ENCODE data around the gene DPYSL4. TPM values are rescaled to one million over a fixed set of nuclear protein-coding genes. Genes with fewer than 3 reads are reported as not detected.

DPYSL4 gene
- total and polyA plus RNA-seq, 2 experiments from 2014 or later: 10.6 to 23.9 TPM

GRCh38 chr10:132187430-132188138 lies 836 bp downstream of the DPYSL4 start:
- H3K27me3 Mint-ChIP-seq (ENCODE audit: insufficient read depth, low read depth, poor library complexity): peaks cover 39% of the 10 kb centered on the region
- peak; percentile 53 for DNase-seq (ENCODE audit: low spot score)
- no peaks in the 10 kb centered on the region for H3K36me3 ChIP-seq (ENCODE audit: insufficient read depth)
- H3K4me1 ChIP-seq (ENCODE audit: insufficient read depth): no peaks in the 10 kb centered on the region
- peak overlapping the region; percentile 79 for H3K4me3 ChIP-seq
- H3K9me2 ChIP-seq (ENCODE audit: insufficient read depth): no peaks in the 10 kb centered on the region
- ATAC-seq: peak; percentile 44
- no peaks in the 10 kb centered on the region for H4K20me1 ChIP-seq (replicated peaks; ENCODE audit: insufficient read depth)
- H3F3A ChIP-seq (replicated peaks; ENCODE audit: low read depth): no peaks in the 10 kb centered on the region
- H3K27ac ChIP-seq (ENCODE audit: low read depth): no peak overlapping the region
- H3K4me1 Mint-ChIP-seq: peaks cover 5% of the 10 kb centered on the region; the same call in 2 of the 3 replicates
- no peaks in the 10 kb centered on the region for H3K79me2 ChIP-seq (replicated peaks; ENCODE audit: insufficient read depth)
- H3K36me3 Mint-ChIP-seq (ENCODE audit: low read depth): peaks cover 9% of the 10 kb centered on the region
- peak overlapping the region; percentile 38; the same call in 1 of the 2 replicates for H2AFZ ChIP-seq
- H3K4me3 Mint-ChIP-seq: peak overlapping the region; percentile 70
- TF ChIP-seq ZNF462 (CRISPR knock-in tag; IDR thresholded peaks at IDR 0.05) (no peak), EZH2 (IDR thresholded peaks at IDR 0.05; ENCODE audit: low read depth, unreplicated experiment) (no peak), REST (IDR thresholded peaks at IDR 0.05; ENCODE audit: unreplicated experiment) (no peak), CREB1 (CRISPR knock-in tag; IDR thresholded peaks at IDR 0.05; ENCODE audit: low read depth) (no peak), EZH2phosphoT487 (IDR thresholded peaks at IDR 0.05; ENCODE audit: unreplicated experiment) (no peak), ETS1 (IDR thresholded peaks at IDR 0.05) (no peak), ZNF331 (CRISPR knock-in tag; IDR thresholded peaks at IDR 0.05; ENCODE audit: low read depth) (no peak), JUNB (IDR thresholded peaks at IDR 0.05; ENCODE audit: unreplicated experiment) (no peak), CTCF (conservative IDR thresholded peaks at IDR 0.05; ENCODE audit: low read depth in 2 of 2) (no peak), POLR2AphosphoS5 (IDR thresholded peaks at IDR 0.05; ENCODE audit: low read depth) (no peak), STAT1 (IDR thresholded peaks at IDR 0.05; ENCODE audit: unreplicated experiment) (no peak), ZNF114 (CRISPR knock-in tag; IDR thresholded peaks at IDR 0.05) (no peak), NANOG (IDR thresholded peaks at IDR 0.05; ENCODE audit: borderline replicate concordance) (no peak)
- H3K4me2 ChIP-seq: peak overlapping the region; percentile 90
- H3K27ac Mint-ChIP-seq: no peak overlapping the region
- peaks cover 43% of the 10 kb centered on the region for H3K27me3 ChIP-seq (ENCODE audit: insufficient read depth)
- no peaks in the 10 kb centered on the region for H3K9me3 Mint-ChIP-seq

All from GM23338 (cell line).